OCI-LY3 (cell line): ENCODE data around the gene CYTH1.
"Not testable (repeated sequence)": the region's sequence is repeated elsewhere in the genome, so short reads cannot be mapped to it uniquely, and the experiment has no call there.

ENCODE experiments used
- H2AFZ ChIP-seq: fragments of 200-600, 300-600 bp; shearing (Covaris generic); 2 replicates; pipeline ENCODE4 v1.6.0; 2014; ENCODE audit warnings: antibody characterized with exemption, low read depth, low read length
- H3K27ac ChIP-seq: fragments of 200-600, 300-600 bp; sonication (generic); 2 replicates; pipeline ENCODE4 v1.5.1; 2014; ENCODE audit warnings: mild to moderate bottlenecking, low read length, moderate library complexity, mixed read lengths
- H3K27me3 ChIP-seq: fragments of 200-600, 300-600 bp; sonication (generic); 2 replicates; pipeline ENCODE4 v1.6.1; 2014; ENCODE audit warnings: low read depth, low read length, mixed read lengths
- H3K36me3 ChIP-seq: fragments of 200-600, 300-600 bp; sonication (generic); replicated peaks from 2 replicates; pipeline ENCODE3; 2014; ENCODE audit warnings: low read depth, low read length, mixed read lengths
- H3K4me1 ChIP-seq: fragments of 300-600, 200-600 bp; sonication (generic); 2 replicates; pipeline ENCODE4 v1.6.1; 2014; ENCODE audit warnings: low read length, mixed read lengths
- H3K4me2 ChIP-seq: fragments of 200-600, 300-600 bp; sonication (generic); 2 replicates; pipeline ENCODE4 v1.6.1; 2014; ENCODE audit warnings: low read length, mixed read lengths
- H3K4me3 ChIP-seq: fragments of 300-600, 200-600 bp; sonication (generic); 2 replicates; pipeline ENCODE4 v1.5.1; 2014; ENCODE audit warnings: antibody characterized with exemption, mild to moderate bottlenecking, low read length, moderate library complexity
- H3K79me2 ChIP-seq: fragments of 300-600, 200-600 bp; shearing (Covaris generic); 2 replicates; pipeline ENCODE4 v1.6.1; 2014; ENCODE audit warnings: mild to moderate bottlenecking, low read length, mixed read lengths
- H3K9ac ChIP-seq: fragments of 300-600, 200-600 bp; shearing (Covaris generic); 2 replicates; pipeline ENCODE4 v1.6.0; 2014; ENCODE audit warnings: mild to moderate bottlenecking, low read length, moderate library complexity
- H3K9me3 ChIP-seq: fragments of 200-600, 300-600 bp; shearing (Covaris generic); 2 replicates; pipeline ENCODE4 v1.6.1; 2014; ENCODE audit warnings: low read length, mixed read lengths; ENCODE audit not compliant: insufficient read depth
- H4K20me1 ChIP-seq: fragments of 200-600, 300-600 bp; sonication (generic); 2 replicates; pipeline ENCODE4 v1.6.1; 2016; ENCODE audit warnings: low read length, mixed read lengths; ENCODE audit not compliant: insufficient read depth
- CTCF ChIP-seq: fragments of 200-600, 300-600 bp; sonication (generic); IDR thresholded peaks from 2 replicates; pipeline ENCODE4 v1.5.1; 2014; ENCODE audit warnings: antibody characterized with exemption, low read length, low read depth
- EZH2phosphoT487 ChIP-seq: fragments of 200-600 bp; shearing (Covaris generic); IDR thresholded peaks from 2 replicates; pipeline ENCODE4 v1.6.1; 2018; ENCODE audit warnings: antibody characterized with exemption, mixed run types, low read depth

Gene CYTH1

GRCh38 chr17:78759203-78759968, 22.7 kb downstream of the CYTH1 start:
- peaks cover 3% of the 10 kb centered on the region for H3K36me3 ChIP-seq
- no peak overlapping the region for H3K27ac ChIP-seq
- no peak overlapping the region for H3K9ac ChIP-seq
- no peak overlapping the region for H2AFZ ChIP-seq
- H3K9me3 ChIP-seq, result no peaks in the 10 kb centered on the region
- H3K79me2 ChIP-seq, result peaks cover 96% of the 10 kb centered on the region
- H3K4me2 ChIP-seq, result 0 out of 2 replicates have a peak overlapping the region, but pooled peaks have one; percentile 5
- TF ChIP-seq CTCF (no peak), EZH2phosphoT487 (no peak)
- peaks cover 83% of the 10 kb centered on the region for H4K20me1 ChIP-seq
- peaks cover 21% of the 10 kb centered on the region for H3K4me1 ChIP-seq
- no peaks in the 10 kb centered on the region for H3K27me3 ChIP-seq
- H3K4me3 ChIP-seq, result no peak overlapping the region

- Histone ChIP-seq H3K4me1 (peaks cover 4% of the 10 kb centered on the region), H3K27me3 (no peaks in the 10 kb centered on the region), H3K79me2 (peaks cover 99% of the 10 kb centered on the region)
Observed at GRCh38 chr17:78753316-78754250, 28.5 kb downstream of the CYTH1 start.

GRCh38 chr17:78751447-78752161, 30.5 kb downstream of the CYTH1 start:
- Histone ChIP-seq H2AFZ (no peak overlapping the region), H3K36me3 (no peaks in the 10 kb centered on the region), H3K79me2 (peaks cover 99% of the 10 kb centered on the region), H3K27me3 (no peaks in the 10 kb centered on the region), H3K9ac (no peak overlapping the region), H3K27ac (no peak overlapping the region), H3K4me3 (no peak overlapping the region), H3K9me3 (no peaks in the 10 kb centered on the region), H3K4me2 (no peak overlapping the region), H3K4me1 (peaks cover 16% of the 10 kb centered on the region), H4K20me1 (peaks cover 82% of the 10 kb centered on the region)
- TF ChIP-seq CTCF (no peak), EZH2phosphoT487 (no peak)

More at GRCh38 chr17:78753316-78754250, 28.5 kb downstream of the CYTH1 start:
- H2AFZ ChIP-seq, result no peak overlapping the region
- no peak for TF ChIP-seq CTCF
- no peak for TF ChIP-seq EZH2phosphoT487
- H3K9me3 ChIP-seq, result no peaks in the 10 kb centered on the region
- H3K36me3 ChIP-seq, result no peaks in the 10 kb centered on the region
- no peak overlapping the region for H3K4me2 ChIP-seq
- no peak overlapping the region for H3K9ac ChIP-seq
- no peak overlapping the region for H3K27ac ChIP-seq
- H4K20me1 ChIP-seq, result peaks cover 85% of the 10 kb centered on the region
- no peak overlapping the region for H3K4me3 ChIP-seq

GRCh38 chr17:78751000-78751399, 31.1 kb downstream of the CYTH1 start:
- H3K4me2 ChIP-seq, result not testable (repeated sequence)

More at GRCh38 chr17:78751000-78751399, 31.1 kb downstream of the CYTH1 start:
- not testable (repeated sequence) for H3K27ac ChIP-seq, H3K9ac ChIP-seq, H3K4me3 ChIP-seq, H2AFZ ChIP-seq, H3K27me3 ChIP-seq, H3K9me3 ChIP-seq, H3K36me3 ChIP-seq
- Histone ChIP-seq H3K79me2 (peaks cover 99% of the 10 kb centered on the region), H4K20me1 (peaks cover 82% of the 10 kb centered on the region), H3K4me1 (peaks cover 16% of the 10 kb centered on the region)
